22Rv1 (cell line): Measurements from ENCODE around the gene ATE1.
"Not testable (repeated sequence)": the region's sequence is repeated elsewhere in the genome, so short reads cannot be mapped to it uniquely, and the experiment has no call there.

ENCODE experiments used
- H3K27ac ChIP-seq: fragments of 450-650 bp; 2 replicates; pipeline ENCODE4 v1.5.1; 2017
- CTCF ChIP-seq: fragments of 450-650 bp; IDR thresholded peaks from 2 replicates; pipeline ENCODE4 v1.5.1; 2017; ENCODE audit warnings: mild to moderate bottlenecking
- ZFX ChIP-seq: fragments of 450-650 bp; IDR thresholded peaks from 2 replicates; pipeline ENCODE4 v1.6.1; 2017; ENCODE audit warnings: antibody characterized with exemption, borderline replicate concordance

Gene ATE1

GRCh38 chr10:121708728-121709674 lies 218.8 kb downstream of the ATE1 start:
- no peak for TF ChIP-seq ZFX
- no peak for TF ChIP-seq CTCF
- no peak overlapping the region for H3K27ac ChIP-seq

- H3K27ac ChIP-seq: no peak overlapping the region
- TF ChIP-seq ZFX: no peak
- no peak for TF ChIP-seq CTCF
Measured at GRCh38 chr10:121702351-121703320, 225.2 kb downstream of the ATE1 start.

- no peak overlapping the region for H3K27ac ChIP-seq
- no peak for TF ChIP-seq CTCF
- TF ChIP-seq ZFX: no peak
Measured at GRCh38 chr10:121700416-121700815, 227.4 kb downstream of the ATE1 start.

- not testable (repeated sequence) for H3K27ac ChIP-seq
Measured at GRCh38 chr10:121699703-121700102, 228.1 kb downstream of the ATE1 start.

- H3K27ac ChIP-seq: no peak overlapping the region
- TF ChIP-seq ZFX: no peak
- TF ChIP-seq CTCF: no peak
Measured at GRCh38 chr10:121698902-121699301, 228.9 kb downstream of the ATE1 start.

- TF ChIP-seq ZFX: no peak
- no peak for TF ChIP-seq CTCF
- H3K27ac ChIP-seq: no peak overlapping the region
Measured at GRCh38 chr10:121698336-121698735, 229.5 kb downstream of the ATE1 start.

- H3K27ac ChIP-seq: no peak overlapping the region
- TF ChIP-seq ZFX: no peak
- peak; percentile 68 for TF ChIP-seq CTCF
Measured at GRCh38 chr10:121696854-121697253, 231.0 kb downstream of the ATE1 start.
